ENCODE data around the gene CPVL. TPM values are rescaled to one million over a fixed set of nuclear protein-coding genes. Genes with fewer than 3 reads are reported as not detected.

The CPVL gene
- total RNA-seq, 1 experiment from 2014 or later = not detected

GRCh38 chr7:28976022-28976421 lies 170.3 kb downstream of the CPVL start:
- in situ Hi-C loops (cut with HindIII; ENCODE audit: low pct_unique_long_range_greater_than_20kb, low sequenced_read_pairs) = no loop called here
- no peak for DNase-seq (ENCODE audit: low read depth)

- in situ Hi-C loops (cut with HindIII; ENCODE audit: low pct_unique_long_range_greater_than_20kb, low sequenced_read_pairs) = no loop called here
Measured at GRCh38 chr7:28973591-28973990, 172.7 kb downstream of the CPVL start.

GRCh38 chr7:28964056-28964455 lies 182.3 kb downstream of the CPVL start:
- in situ Hi-C loops (cut with HindIII; ENCODE audit: low pct_unique_long_range_greater_than_20kb, low sequenced_read_pairs) = no loop called here
- DNase-seq (ENCODE audit: low read depth) = no peak

More at GRCh38 chr7:28973591-28973990, 172.7 kb downstream of the CPVL start:
- DNase-seq (ENCODE audit: low read depth) = no peak

GRCh38 chr7:28961972-28962371 lies 184.4 kb downstream of the CPVL start:
- no peak for DNase-seq (ENCODE audit: low read depth)
- in situ Hi-C loops (cut with HindIII; ENCODE audit: low pct_unique_long_range_greater_than_20kb, low sequenced_read_pairs) = no loop called here

GRCh38 chr7:28960071-28960840 lies 186.1 kb downstream of the CPVL start:
- DNase-seq (ENCODE audit: low read depth) = no peak
- in situ Hi-C loops (cut with HindIII; ENCODE audit: low pct_unique_long_range_greater_than_20kb, low sequenced_read_pairs) = no loop called here

- DNase-seq (ENCODE audit: low read depth) = no peak
- in situ Hi-C loops (cut with HindIII; ENCODE audit: low pct_unique_long_range_greater_than_20kb, low sequenced_read_pairs) = no loop called here
Measured at GRCh38 chr7:28958980-28959347, 187.4 kb downstream of the CPVL start.

GRCh38 chr7:28958235-28958979 lies 187.9 kb downstream of the CPVL start, which contains the start of gene TRIL:
Gene TRIL, minus strand, starts transcription at chr7:28958330. Its CDS starts 284 bp downstream, at chr7:28958046.
- DNase-seq (ENCODE audit: low read depth) = no peak
- in situ Hi-C loops (cut with HindIII; ENCODE audit: low pct_unique_long_range_greater_than_20kb, low sequenced_read_pairs) = no loop called here

GRCh38 chr7:28957751-28958234 lies 188.5 kb downstream of the CPVL start:
- DNase-seq (ENCODE audit: low read depth) = no peak
- in situ Hi-C loops (cut with HindIII; ENCODE audit: low pct_unique_long_range_greater_than_20kb, low sequenced_read_pairs) = no loop called here

GRCh38 chr7:28957064-28957750 lies 189.1 kb downstream of the CPVL start:
- in situ Hi-C loops (cut with HindIII; ENCODE audit: low pct_unique_long_range_greater_than_20kb, low sequenced_read_pairs) = no loop called here
- DNase-seq (ENCODE audit: low read depth) = no peak

GRCh38 chr7:28956608-28957063 lies 189.7 kb downstream of the CPVL start:
- in situ Hi-C loops (cut with HindIII; ENCODE audit: low pct_unique_long_range_greater_than_20kb, low sequenced_read_pairs) = no loop called here
- DNase-seq (ENCODE audit: low read depth) = no peak

- peak; percentile 54 for DNase-seq (ENCODE audit: low read depth)
Measured at GRCh38 chr7:28955718-28956607, 190.4 kb downstream of the CPVL start.

GRCh38 chr7:28955356-28955717 lies 191.0 kb downstream of the CPVL start:
- in situ Hi-C loops (cut with HindIII; ENCODE audit: low pct_unique_long_range_greater_than_20kb, low sequenced_read_pairs) = no loop called here

More at GRCh38 chr7:28955718-28956607, 190.4 kb downstream of the CPVL start:
- in situ Hi-C loops (cut with HindIII; ENCODE audit: low pct_unique_long_range_greater_than_20kb, low sequenced_read_pairs) = no loop called here

GRCh38 chr7:28954946-28955345 lies 191.4 kb downstream of the CPVL start:
- in situ Hi-C loops (cut with HindIII; ENCODE audit: low pct_unique_long_range_greater_than_20kb, low sequenced_read_pairs) = no loop called here
- DNase-seq (ENCODE audit: low read depth) = no peak

More at GRCh38 chr7:28955356-28955717, 191.0 kb downstream of the CPVL start:
- DNase-seq (ENCODE audit: low read depth) = no peak

GRCh38 chr7:28954471-28954870 lies 191.9 kb downstream of the CPVL start:
- in situ Hi-C loops (cut with HindIII; ENCODE audit: low pct_unique_long_range_greater_than_20kb, low sequenced_read_pairs) = no loop called here
- peak; percentile 44 for DNase-seq (ENCODE audit: low read depth)

- DNase-seq (ENCODE audit: low read depth) = no peak
- in situ Hi-C loops (cut with HindIII; ENCODE audit: low pct_unique_long_range_greater_than_20kb, low sequenced_read_pairs) = no loop called here
Measured at GRCh38 chr7:28953633-28954032, 192.7 kb downstream of the CPVL start.

Measured in Caki2 (cell line).